Panc1 (cell line): ENCODE results near the gene TSPAN4. TPM values are rescaled to one million over a fixed set of nuclear protein-coding genes. Genes with fewer than 3 reads are reported as not detected.
A peak's percentile ranks its signal among the peaks of the same experiment; 100 is the strongest.

Experiments used
- ATAC-seq: fragments of 200-7000 bp; cut with Tn5 transposase; 2 replicates; pipeline ENCODE4 v1.9.1; 2020; ENCODE audit warnings: mild to moderate bottlenecking, moderate library complexity
- BruUV-seq: library from RNA; stranded (reverse); fragments of 400-500 nt; replicated peaks from 2 replicates; lab custom pipeline; 2021; lab: Mats Ljungman, UMichigan
- CTCF ChIA-PET: fragments of 300-600 bp; sonication (Branson Sonifier 250); formaldehyde crosslinking; loops from one replicate; lab custom pipeline; 2022; ENCODE audit warnings: antibody characterized with exemption; lab: Charles Lee
- POLR2A ChIA-PET: fragments of 300-600 bp; sonication (Branson Sonifier 250); formaldehyde crosslinking; loops from one replicate; lab custom pipeline; 2022; ENCODE audit warnings: antibody characterized with exemption; lab: Charles Lee
- DNase-seq: peaks from one replicate; pipeline ENCODE4 v3.0.0-alpha.2; 2010; ENCODE audit warnings: low read depth, low spot score
- H3K27ac ChIP-seq: 2 replicates; pipeline ENCODE4 v1.5.1; 2011; ENCODE audit warnings: mild to moderate bottlenecking, low read length, inconsistent platforms
- H3K27me3 ChIP-seq: fragments of 200-500 bp; sonication (Bioruptor generic); 2 replicates; pipeline ENCODE4 v1.6.0; 2014; ENCODE audit warnings: low read length, inconsistent platforms; ENCODE audit not compliant: control insufficient read depth, insufficient read depth
- H3K36me3 ChIP-seq: fragments of 200-500 bp; sonication (Bioruptor generic); 2 replicates; pipeline ENCODE4 v1.5.1; 2014; ENCODE audit warnings: inconsistent platforms, mild to moderate bottlenecking, low read length, moderate library complexity; ENCODE audit not compliant: control insufficient read depth, insufficient read depth
- H3K4me1 ChIP-seq: 2 replicates; pipeline ENCODE4 v1.5.1; 2011; ENCODE audit warnings: inconsistent platforms, mild to moderate bottlenecking, low read length, moderate library complexity; ENCODE audit not compliant: control insufficient read depth, insufficient read depth
- H3K4me3 ChIP-seq, 2 experiments: 2 replicates each; pipeline ENCODE4 v1.5.1; 2011 to 2012; ENCODE audit warnings: low read depth in 2 of 2, low read length in 2 of 2, mild to moderate bottlenecking in 2 of 2, inconsistent platforms in 1 of 2, moderate library complexity in 1 of 2
- H3K9me3 ChIP-seq: fragments of 200-500 bp; sonication (Bioruptor generic); 2 replicates; pipeline ENCODE4 v1.5.1; 2014; ENCODE audit warnings: low read depth, mild to moderate bottlenecking, inconsistent platforms, low read length, moderate library complexity; ENCODE audit not compliant: control insufficient read depth, insufficient read depth
- CTCF ChIP-seq: fragments of 450-650 bp; IDR thresholded peaks from 2 replicates; pipeline ENCODE4 v1.5.1; 2017; ENCODE audit warnings: mild to moderate bottlenecking
- POLR2AphosphoS5 ChIP-seq: IDR thresholded peaks from 2 replicates; pipeline ENCODE4 v1.6.1; 2012; ENCODE audit warnings: mild to moderate bottlenecking, low read depth, low read length, moderate library complexity
- REST ChIP-seq, 2 experiments: IDR thresholded peaks; 2 replicates each; pipeline ENCODE4 v1.6.1; 2011 to 2012; ENCODE audit warnings: low read depth in 2 of 2, control low read depth in 1 of 2, low read length in 1 of 2, mild to moderate bottlenecking in 1 of 2, moderate library complexity in 1 of 2; ENCODE audit not compliant: insufficient read depth in 1 of 2
- SIN3A ChIP-seq: IDR thresholded peaks from 2 replicates; pipeline ENCODE4 v1.6.1; 2012; ENCODE audit warnings: low read depth, mild to moderate bottlenecking, low read length, moderate library complexity, borderline replicate concordance; ENCODE audit not compliant: insufficient read depth
- TCF7L2 ChIP-seq: IDR thresholded peaks from 2 replicates; pipeline ENCODE4 v1.6.1; 2011; ENCODE audit warnings: mild to moderate bottlenecking, low read depth, low read length, inconsistent platforms
- in situ Hi-C: cut with HindIII; loops from 2 replicates; pipeline ENCODE4 v1.10.0; 2016; ENCODE audit warnings: low sequenced_read_pairs, low pct_unique_long_range_greater_than_20kb
- intact Hi-C: fragments of 100-400 bp; cut with micrococcal nuclease; formaldehyde crosslinking; loops from one replicate; pipeline ENCODE4 v1.10.0; 2022; ENCODE audit not compliant: unreplicated experiment
- total RNA-seq: library from RNA; stranded (reverse); gene quantifications from one replicate; pipeline ENCODE4 v1.2.1, GENCODE V29; 2021; ENCODE audit not compliant: unreplicated experiment

Gene TSPAN4
- total RNA-seq, 1 experiment from 2014 or later: 187 TPM

- intact Hi-C loops: no loop called here
- CTCF ChIA-PET: no interaction called here
- Histone ChIP-seq H3K4me1 (0 out of 2 replicates have a peak, but pooled peaks cover 3% of the 10 kb centered on the region), H3K9me3 (no peaks in the 10 kb centered on the region), H3K27ac (no peak overlapping the region), H3K27me3 (no peaks in the 10 kb centered on the region), H3K36me3 (no peaks in the 10 kb centered on the region), H3K4me3 (no peak overlapping the region)
- ATAC-seq: no peak
- no peak for DNase-seq
- TF ChIP-seq REST (IDR thresholded peaks at IDR 0.05; ENCODE audit: insufficient read depth in 1 of 2, low read depth in 2 of 2, low read length in 1 of 2) (no peak), POLR2AphosphoS5 (no peak), CTCF (no peak), TCF7L2 (no peak), SIN3A (no peak)
- in situ Hi-C loops: no loop called here
- BruUV-seq: no TSS peak
- POLR2A ChIA-PET: no interaction called here
Measured at GRCh38 chr11:875769-876301, 33.2 kb downstream of the TSPAN4 start.

- Histone ChIP-seq H3K27me3 (no peaks in the 10 kb centered on the region), H3K4me1 (0 out of 2 replicates have a peak, but pooled peaks cover 3% of the 10 kb centered on the region), H3K9me3 (no peaks in the 10 kb centered on the region), H3K27ac (no peak overlapping the region), H3K36me3 (no peaks in the 10 kb centered on the region), H3K4me3 (no peak overlapping the region)
- peak; percentile 64; the same call in 1 of the 2 replicates for TF ChIP-seq POLR2AphosphoS5
- TF ChIP-seq REST (IDR thresholded peaks at IDR 0.05; ENCODE audit: insufficient read depth in 1 of 2, low read depth in 2 of 2, low read length in 1 of 2): 0 out of 4 replicates have a peak, but pooled peaks of 1 of the 2 experiments have one; percentile 1
- no peak for TF ChIP-seq CTCF
- intact Hi-C loops (no loop called here), in situ Hi-C loops (no loop called here)
- no TSS peak for BruUV-seq
- ATAC-seq (peak; percentile 15), DNase-seq (no peak)
- CTCF ChIA-PET: no interaction called here
- POLR2A ChIA-PET: no interaction called here
Measured at GRCh38 chr11:876545-876944, 33.9 kb downstream of the TSPAN4 start.
